ENCODE results near the gene ADAMTS19. TPM values are rescaled to one million over a fixed set of nuclear protein-coding genes. Genes with fewer than 3 reads are reported as not detected.
A peak's percentile ranks its signal among the peaks of the same experiment; 100 is the strongest.

ADAMTS19 gene
- total and polyA plus RNA-seq, 2 experiments from 2014 or later: not detected

DNA sequence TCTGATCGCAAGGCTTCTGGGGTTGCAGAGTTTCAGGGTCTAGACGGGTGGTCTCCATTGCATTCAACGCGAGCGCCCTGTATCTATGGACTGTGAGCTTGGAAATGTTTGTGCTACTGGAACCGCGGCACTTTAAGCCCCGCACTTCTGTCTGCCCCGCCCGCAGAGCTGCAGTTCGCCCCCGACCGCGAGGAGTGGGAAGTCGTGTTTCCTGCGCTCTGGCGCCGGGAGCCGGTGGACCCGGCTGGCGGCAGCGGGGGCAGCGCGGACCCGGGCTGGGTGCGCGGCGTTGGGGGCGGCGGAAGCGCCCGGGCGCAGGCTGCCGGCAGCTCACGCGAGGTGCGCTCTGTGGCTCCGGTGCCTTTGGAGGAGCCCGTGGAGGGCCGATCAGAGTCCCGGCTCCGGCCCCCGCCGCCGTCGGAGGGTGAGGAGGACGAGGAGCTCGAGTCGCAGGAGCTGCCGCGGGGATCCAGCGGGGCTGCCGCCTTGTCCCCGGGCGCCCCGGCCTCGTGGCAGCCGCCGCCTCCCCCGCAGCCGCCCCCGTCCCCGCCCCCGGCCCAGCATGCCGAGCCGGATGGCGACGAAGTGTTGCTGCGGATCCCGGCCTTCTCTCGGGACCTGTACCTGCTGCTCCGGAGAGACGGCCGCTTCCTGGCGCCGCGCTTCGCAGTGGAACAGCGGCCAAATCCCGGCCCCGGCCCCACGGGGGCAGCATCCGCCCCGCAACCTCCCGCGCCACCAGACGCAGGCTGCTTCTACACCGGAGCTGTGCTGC lies 1.0 kb downstream of the ADAMTS19 start:
- no peak for TF ChIP-seq EZH2phosphoT487 (IDR thresholded peaks at IDR 0.05; ENCODE audit: insufficient read depth, low read depth)
- TF ChIP-seq EZH2 (IDR thresholded peaks at IDR 0.05; ENCODE audit: insufficient read depth, poor library complexity, severe bottlenecking): peak; percentile 14
- H3K9ac ChIP-seq: no peak overlapping the region
- H3K9me3 ChIP-seq (ENCODE audit: low read depth): no peaks in the 10 kb centered on the region
- peak; percentile 6 for DNase-seq
- H2AFZ ChIP-seq: peak overlapping the region; percentile 18; the same call in 1 of the 2 replicates
- WGBS, 2 experiments (ENCODE audit: low coverage in 1 of 2, low lambda C conversion rate in 2 of 2, missing lambda C conversion rate in 2 of 2): 3 to 5% methylated on average over 54 to 64 of the region's 88 CpGs
- no peaks in the 10 kb centered on the region for H3F3A ChIP-seq (ENCODE audit: insufficient read depth)
- H3K27ac ChIP-seq: no peak overlapping the region
- H3K4me3 ChIP-seq: no peak overlapping the region
- H3K27me3 ChIP-seq (replicated peaks; ENCODE audit: insufficient read depth): peaks cover 40% of the 10 kb centered on the region
- no peak overlapping the region for H3K4me2 ChIP-seq (ENCODE audit: unreplicated experiment)
- no peaks in the 10 kb centered on the region for H3K79me2 ChIP-seq (ENCODE audit: insufficient read depth)
- no peaks in the 10 kb centered on the region for H3K36me3 ChIP-seq (ENCODE audit: low read depth)
- in situ Hi-C loops (cut with MboI): no loop called here
- H3K9me2 ChIP-seq (ENCODE audit: insufficient read depth): no peaks in the 10 kb centered on the region
- no peaks in the 10 kb centered on the region for H4K20me1 ChIP-seq (ENCODE audit: insufficient read depth)
- H3K4me1 ChIP-seq (ENCODE audit: insufficient read depth): no peaks in the 10 kb centered on the region

DNA sequence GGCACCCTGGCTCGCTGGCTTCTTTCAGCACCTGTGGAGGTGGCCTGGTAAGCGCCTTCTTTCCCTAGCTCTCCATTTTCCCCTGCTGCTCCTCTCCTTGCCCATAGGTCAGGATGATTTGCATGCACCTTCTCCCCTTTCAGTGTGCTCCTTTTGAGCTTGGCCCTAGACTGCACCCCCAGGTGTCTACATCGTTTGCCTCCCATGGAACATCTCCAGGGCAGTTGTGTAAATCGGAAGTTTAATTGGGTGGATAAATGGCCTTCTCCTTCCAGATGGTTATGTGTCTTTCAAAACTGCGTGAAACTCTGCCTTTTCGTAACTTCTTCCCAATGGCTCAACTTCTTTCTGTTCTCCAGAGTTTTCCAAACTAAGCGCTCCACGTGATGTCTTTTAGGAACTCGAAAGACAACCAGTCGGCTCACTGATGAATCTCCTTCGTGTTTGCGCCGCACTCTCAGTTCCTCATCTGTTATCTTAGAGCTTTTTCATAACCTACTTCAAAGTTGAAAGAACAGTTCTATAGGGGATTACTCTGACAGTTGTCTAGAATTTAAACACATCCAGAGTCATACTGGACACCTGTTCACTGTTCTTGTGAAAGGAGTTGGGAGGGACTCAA lies 1.7 kb downstream of the ADAMTS19 start:
- in situ Hi-C loops (cut with MboI): no loop called here
- H3K4me3 ChIP-seq: no peak overlapping the region
- WGBS, 2 experiments (ENCODE audit: low coverage in 1 of 2, low lambda C conversion rate in 2 of 2, missing lambda C conversion rate in 2 of 2): 33 to 36% methylated on average over 13 of the region's 13 CpGs

DNA sequence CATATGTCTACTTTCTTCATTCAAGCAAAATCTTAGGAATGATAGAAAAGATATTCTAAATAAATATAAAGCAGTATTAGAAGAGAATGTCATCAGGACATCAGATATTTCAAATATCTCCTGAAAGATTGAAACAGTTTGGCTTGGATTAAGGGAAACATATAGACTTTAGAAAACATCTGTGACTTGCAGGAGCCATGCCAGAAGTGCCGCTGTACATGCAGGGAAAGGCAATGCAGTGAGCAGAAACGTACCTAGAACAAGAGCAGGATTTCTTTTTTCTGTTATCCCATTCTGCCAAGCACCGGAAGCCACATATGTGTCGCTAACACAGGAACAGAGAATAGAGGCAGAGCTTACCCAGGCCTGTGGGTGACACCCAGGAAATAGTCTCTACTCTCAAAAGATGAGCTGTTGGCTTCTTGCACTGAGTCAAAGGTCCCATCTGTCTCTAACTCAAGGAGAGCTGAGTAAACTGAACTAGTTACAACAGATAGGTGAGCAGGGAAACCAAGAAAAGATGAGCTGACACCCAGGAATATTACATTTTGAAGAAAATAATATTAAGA lies 5.8 kb downstream of the ADAMTS19 start:
- peaks cover 14% of the 10 kb centered on the region for H3K27me3 ChIP-seq (replicated peaks; ENCODE audit: insufficient read depth)
- no peak for DNase-seq
- H3K36me3 ChIP-seq (ENCODE audit: low read depth): no peaks in the 10 kb centered on the region
- H4K20me1 ChIP-seq (ENCODE audit: insufficient read depth): no peaks in the 10 kb centered on the region
- H3K4me3 ChIP-seq: no peak overlapping the region
- no peak for TF ChIP-seq EZH2phosphoT487 (IDR thresholded peaks at IDR 0.05; ENCODE audit: insufficient read depth, low read depth)
- TF ChIP-seq EZH2 (IDR thresholded peaks at IDR 0.05; ENCODE audit: insufficient read depth, poor library complexity, severe bottlenecking): no peak
- no peaks in the 10 kb centered on the region for H3F3A ChIP-seq (ENCODE audit: insufficient read depth)
- no peak overlapping the region for H3K9ac ChIP-seq
- H3K9me2 ChIP-seq (ENCODE audit: insufficient read depth): no peaks in the 10 kb centered on the region
- no peak overlapping the region for H3K27ac ChIP-seq
- H3K4me1 ChIP-seq (ENCODE audit: insufficient read depth): no peaks in the 10 kb centered on the region
- no peaks in the 10 kb centered on the region for H3K79me2 ChIP-seq (ENCODE audit: insufficient read depth)
- in situ Hi-C loops (cut with MboI): no loop called here
- no peak overlapping the region for H2AFZ ChIP-seq
- H3K4me2 ChIP-seq (ENCODE audit: unreplicated experiment): no peak overlapping the region
- WGBS, 2 experiments (ENCODE audit: low coverage in 1 of 2, low lambda C conversion rate in 2 of 2, missing lambda C conversion rate in 2 of 2): 18 to 24% methylated on average over 4 of the region's 4 CpGs
- H3K9me3 ChIP-seq (ENCODE audit: low read depth): no peaks in the 10 kb centered on the region

More for the DNA sequence above, 1.7 kb downstream of the ADAMTS19 start:
- TF ChIP-seq EZH2 (IDR thresholded peaks at IDR 0.05; ENCODE audit: insufficient read depth, poor library complexity, severe bottlenecking): no peak
- no peak for TF ChIP-seq EZH2phosphoT487 (IDR thresholded peaks at IDR 0.05; ENCODE audit: insufficient read depth, low read depth)
- Histone ChIP-seq H2AFZ (no peak overlapping the region), H3K27me3 (replicated peaks; ENCODE audit: insufficient read depth) (peaks cover 40% of the 10 kb centered on the region), H3K27ac (no peak overlapping the region), H4K20me1 (ENCODE audit: insufficient read depth) (no peaks in the 10 kb centered on the region), H3K9me2 (ENCODE audit: insufficient read depth) (no peaks in the 10 kb centered on the region), H3K79me2 (ENCODE audit: insufficient read depth) (no peaks in the 10 kb centered on the region), H3K36me3 (ENCODE audit: low read depth) (no peaks in the 10 kb centered on the region), H3F3A (ENCODE audit: insufficient read depth) (no peaks in the 10 kb centered on the region), H3K9me3 (ENCODE audit: low read depth) (no peaks in the 10 kb centered on the region), H3K9ac (no peak overlapping the region), H3K4me2 (ENCODE audit: unreplicated experiment) (no peak overlapping the region), H3K4me1 (ENCODE audit: insufficient read depth) (no peaks in the 10 kb centered on the region)
- no peak for DNase-seq

DNA sequence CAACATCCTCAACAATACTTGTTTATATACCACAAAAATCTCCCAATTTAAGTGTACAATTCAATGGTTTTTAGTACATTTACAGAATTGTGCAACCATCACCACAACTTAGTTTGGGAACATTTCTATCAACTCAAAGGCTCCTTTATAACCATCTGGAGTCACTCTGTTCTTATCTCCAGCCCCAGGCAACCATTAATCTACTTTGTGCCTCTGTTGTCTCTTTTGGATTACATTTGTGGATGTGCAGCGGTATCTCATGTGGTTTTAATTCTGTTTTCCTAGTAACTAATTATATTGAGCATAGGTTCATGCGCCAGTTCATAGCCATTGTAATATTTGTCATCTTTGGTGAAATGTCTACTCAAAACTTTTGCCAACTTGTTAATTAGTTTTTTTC lies 14.4 kb downstream of the ADAMTS19 start:
- no peaks in the 10 kb centered on the region for H3K9me3 ChIP-seq (ENCODE audit: low read depth)
- DNase-seq: no peak
- no peaks in the 10 kb centered on the region for H3K4me1 ChIP-seq (ENCODE audit: insufficient read depth)
- H2AFZ ChIP-seq: no peak overlapping the region
- in situ Hi-C loops (cut with MboI): no loop called here
- no peaks in the 10 kb centered on the region for H3K27me3 ChIP-seq (replicated peaks; ENCODE audit: insufficient read depth)
- no peaks in the 10 kb centered on the region for H3F3A ChIP-seq (ENCODE audit: insufficient read depth)
- no peak overlapping the region for H3K4me3 ChIP-seq
- H4K20me1 ChIP-seq (ENCODE audit: insufficient read depth): no peaks in the 10 kb centered on the region
- H3K9ac ChIP-seq: no peak overlapping the region
- no peak overlapping the region for H3K4me2 ChIP-seq (ENCODE audit: unreplicated experiment)
- no peaks in the 10 kb centered on the region for H3K9me2 ChIP-seq (ENCODE audit: insufficient read depth)
- H3K27ac ChIP-seq: no peak overlapping the region
- WGBS, 2 experiments (ENCODE audit: low coverage in 1 of 2, low lambda C conversion rate in 2 of 2, missing lambda C conversion rate in 2 of 2): 25 to 30% methylated on average over 2 of the region's 2 CpGs
- H3K36me3 ChIP-seq (ENCODE audit: low read depth): no peaks in the 10 kb centered on the region
- TF ChIP-seq EZH2 (IDR thresholded peaks at IDR 0.05; ENCODE audit: insufficient read depth, poor library complexity, severe bottlenecking) (no peak), EZH2phosphoT487 (IDR thresholded peaks at IDR 0.05; ENCODE audit: insufficient read depth, low read depth) (no peak)
- H3K79me2 ChIP-seq (ENCODE audit: insufficient read depth): no peaks in the 10 kb centered on the region
